ENCODE data around the gene BCAR3. TPM values are rescaled to one million over a fixed set of nuclear protein-coding genes. Genes with fewer than 3 reads are reported as not detected.

The BCAR3 gene
- total and polyA plus RNA-seq, 2 experiments from 2014 or later: 22.6 to 23.7 TPM

GRCh38 chr1:93701629-93702028 lies 20.0 kb upstream of the BCAR3 start:
- peak; percentile 69 for DNase-seq (ENCODE audit: low spot score)
- no peaks in the 10 kb centered on the region for H3K79me2 ChIP-seq
- no peak overlapping the region for H3K4me2 ChIP-seq
- H3K9me2 ChIP-seq (replicated peaks; ENCODE audit: insufficient read depth): no peaks in the 10 kb centered on the region
- H3K9me3 ChIP-seq (ENCODE audit: low read depth): no peaks in the 10 kb centered on the region
- H3K27ac ChIP-seq: peak overlapping the region; percentile 47
- no peaks in the 10 kb centered on the region for H4K20me1 ChIP-seq (ENCODE audit: insufficient read depth, poor library complexity, severe bottlenecking)
- H3K36me3 ChIP-seq (replicated peaks; ENCODE audit: insufficient read depth, low read depth): no peaks in the 10 kb centered on the region
- TF ChIP-seq CTCF (IDR thresholded peaks at IDR 0.05; ENCODE audit: poor library complexity) (no peak), EZH2phosphoT487 (IDR thresholded peaks at IDR 0.05; ENCODE audit: low read depth, severe bottlenecking, unreplicated experiment) (no peak), EZH2 (IDR thresholded peaks at IDR 0.05; ENCODE audit: borderline replicate concordance) (no peak)
- no peak overlapping the region for H2AFZ ChIP-seq
- no peaks in the 10 kb centered on the region for H3K27me3 ChIP-seq
- peaks cover 7% of the 10 kb centered on the region for H3K4me1 ChIP-seq (ENCODE audit: insufficient read depth)
- H3K4me3 ChIP-seq: no peak overlapping the region

- no peak overlapping the region for H3K27ac ChIP-seq
- no peak overlapping the region for H2AFZ ChIP-seq
- TF ChIP-seq EZH2phosphoT487 (IDR thresholded peaks at IDR 0.05; ENCODE audit: low read depth, severe bottlenecking, unreplicated experiment) (no peak), EZH2 (IDR thresholded peaks at IDR 0.05; ENCODE audit: borderline replicate concordance) (no peak), CTCF (IDR thresholded peaks at IDR 0.05; ENCODE audit: poor library complexity) (no peak)
- H3K36me3 ChIP-seq (replicated peaks; ENCODE audit: insufficient read depth, low read depth): no peaks in the 10 kb centered on the region
- no peaks in the 10 kb centered on the region for H3K9me2 ChIP-seq (replicated peaks; ENCODE audit: insufficient read depth)
- no peaks in the 10 kb centered on the region for H3K79me2 ChIP-seq
- H3K9me3 ChIP-seq (ENCODE audit: low read depth): no peaks in the 10 kb centered on the region
- H4K20me1 ChIP-seq (ENCODE audit: insufficient read depth, poor library complexity, severe bottlenecking): no peaks in the 10 kb centered on the region
- 87% methylated on average over 22 of the region's 22 CpGs for WGBS (ENCODE audit: low lambda C conversion rate, missing lambda C conversion rate)
- no peak overlapping the region for H3K4me3 ChIP-seq
- no peak for DNase-seq (ENCODE audit: low spot score)
- peaks cover 7% of the 10 kb centered on the region for H3K4me1 ChIP-seq (ENCODE audit: insufficient read depth)
- H3K27me3 ChIP-seq: no peaks in the 10 kb centered on the region
- no peak overlapping the region for H3K4me2 ChIP-seq
Observed at GRCh38 chr1:93700532-93701469, 19.2 kb upstream of the BCAR3 start.

- Histone ChIP-seq H3K27me3 (no peaks in the 10 kb centered on the region), H2AFZ (no peak overlapping the region), H3K27ac (no peak overlapping the region), H3K79me2 (no peaks in the 10 kb centered on the region), H3K36me3 (replicated peaks; ENCODE audit: insufficient read depth, low read depth) (no peaks in the 10 kb centered on the region), H3K9me3 (ENCODE audit: low read depth) (no peaks in the 10 kb centered on the region), H3K9me2 (replicated peaks; ENCODE audit: insufficient read depth) (no peaks in the 10 kb centered on the region), H4K20me1 (ENCODE audit: insufficient read depth, poor library complexity, severe bottlenecking) (no peaks in the 10 kb centered on the region), H3K4me1 (ENCODE audit: insufficient read depth) (peaks cover 7% of the 10 kb centered on the region), H3K4me3 (no peak overlapping the region), H3K4me2 (no peak overlapping the region)
- TF ChIP-seq EZH2phosphoT487 (IDR thresholded peaks at IDR 0.05; ENCODE audit: low read depth, severe bottlenecking, unreplicated experiment) (no peak), CTCF (IDR thresholded peaks at IDR 0.05; ENCODE audit: poor library complexity) (no peak), EZH2 (IDR thresholded peaks at IDR 0.05; ENCODE audit: borderline replicate concordance) (no peak)
- DNase-seq (ENCODE audit: low spot score): no peak
- 90% methylated on average over 5 of the region's 5 CpGs for WGBS (ENCODE audit: low lambda C conversion rate, missing lambda C conversion rate)
Observed at GRCh38 chr1:93699503-93700168, 18.0 kb upstream of the BCAR3 start.
